K562 (cell line): Measurements from ENCODE around the gene RASL11A.

Experiments
- EP300 ChIP-seq: IDR thresholded peaks from 2 replicates; pipeline ENCODE4 v1.6.1; 2012; ENCODE audit warnings: low read length, improper control_type of control experiment
- PCBP1 ChIP-seq: fragments of 200-400 bp; formaldehyde crosslinking; IDR thresholded peaks from 2 replicates; pipeline ENCODE4 v1.6.1; 2018; ENCODE audit warnings: mild to moderate bottlenecking, low read depth, low read length; ENCODE audit not compliant: poor library complexity, severe bottlenecking
- SIN3A ChIP-seq, 2 experiments: fragments of 150-350 bp in 1 of 2; IDR thresholded peaks; 2 replicates each; pipeline ENCODE4 v1.6.1; 2011 to 2016; ENCODE audit warnings: borderline replicate concordance in 2 of 2, low read depth in 2 of 2, low read length in 2 of 2, mild to moderate bottlenecking in 2 of 2, moderate library complexity in 2 of 2; ENCODE audit not compliant: control insufficient read depth in 1 of 2
- ZNF766 ChIP-seq: fragments of 200-800 bp; sonication (Bioruptor generic); conservative IDR thresholded peaks from 2 replicates; pipeline ENCODE4 v1.6.1; 2016; ENCODE audit warnings: missing genetic modification characterization, missing compliant biosample characterization

DNA sequence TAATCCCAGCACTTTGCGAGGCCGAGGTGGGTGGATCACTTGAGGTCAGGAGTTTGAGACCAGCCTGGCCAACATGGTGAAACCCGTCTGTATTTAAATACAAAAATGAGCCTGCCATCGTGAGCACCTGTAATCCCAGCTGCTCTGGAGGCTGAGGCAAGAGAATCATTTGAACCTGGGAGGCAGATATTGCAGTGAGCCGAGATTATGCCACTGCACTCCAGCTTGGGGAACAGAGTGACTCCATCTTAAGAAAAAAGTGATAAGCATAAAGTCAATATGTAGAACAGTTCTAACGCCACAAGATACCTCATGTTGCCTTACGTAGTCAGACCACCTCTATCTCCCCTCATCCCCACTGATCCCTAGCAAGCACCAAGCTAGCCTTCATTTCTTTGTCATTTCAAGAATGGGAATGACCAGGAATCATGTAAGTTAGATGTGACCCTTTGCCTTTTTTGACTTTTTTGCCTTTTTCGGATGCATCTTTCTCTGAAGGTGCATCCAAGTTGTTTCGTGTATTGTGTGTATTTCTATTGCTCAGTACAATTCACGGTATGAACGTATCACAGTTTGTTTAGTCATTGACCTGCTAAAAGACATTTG lies 12.9 kb upstream of the RASL11A start:
- 0 out of 4 replicates have a peak, but pooled peaks of 1 of the 2 experiments have one; percentile 25 for TF ChIP-seq SIN3A (IDR thresholded peaks at IDR 0.05; ENCODE audit: borderline replicate concordance in 2 of 2, control insufficient read depth in 1 of 2, low read depth in 2 of 2, low read length in 2 of 2)
- TF ChIP-seq EP300, result no peak
- no peak for TF ChIP-seq PCBP1
- no peak for TF ChIP-seq ZNF766 (CRISPR knock-in tag)
